ENCODE results near the gene TNNI2.
"Not testable (repeated sequence)": the region's sequence is repeated elsewhere in the genome, so short reads cannot be mapped to it uniquely, and the experiment has no call there.

GRCh38 chr11:1874441-1875092 lies 35.8 kb downstream of the TNNI2 start:
- TF ChIP-seq CTCF (IDR thresholded peaks at IDR 0.05); POLR2AphosphoS5 (IDR thresholded peaks at IDR 0.05); POLR2A (IDR thresholded peaks at IDR 0.05; ENCODE audit: low read depth): not testable (repeated sequence)

Data from esophagus muscularis mucosa (tissue), 3 donors.